ENCODE results near the gene ACTL9. TPM values are rescaled to one million over a fixed set of nuclear protein-coding genes. Genes with fewer than 3 reads are reported as not detected.
"Not testable (repeated sequence)": the region's sequence is repeated elsewhere in the genome, so short reads cannot be mapped to it uniquely, and the experiment has no call there.

ACTL9 gene
- total RNA-seq, 6 donors from 2014 or later: not detected

- Histone ChIP-seq H3K36me3 (no peaks in the 10 kb centered on the region), H3K27me3 (no peaks in the 10 kb centered on the region), H3K27ac (no peak overlapping the region), H3K4me1 (no peaks in the 10 kb centered on the region), H3K4me3 (no peak overlapping the region), H3K9me3 (no peaks in the 10 kb centered on the region)
- DNase-seq (no peak), ATAC-seq (ENCODE audit: low FRiP score in 2 of 2) (no peak)
- TF ChIP-seq POLR2A (IDR thresholded peaks at IDR 0.05) (no peak), POLR2AphosphoS5 (IDR thresholded peaks at IDR 0.05) (no peak), CTCF (IDR thresholded peaks at IDR 0.05) (no peak), EP300 (IDR thresholded peaks at IDR 0.05) (no peak)
- WGBS, 2 donors: 74% methylated on average over 3 of the region's 3 CpGs
Observed at GRCh38 chr19:8724276-8724675, 25.7 kb upstream of the ACTL9 start.

DNA sequence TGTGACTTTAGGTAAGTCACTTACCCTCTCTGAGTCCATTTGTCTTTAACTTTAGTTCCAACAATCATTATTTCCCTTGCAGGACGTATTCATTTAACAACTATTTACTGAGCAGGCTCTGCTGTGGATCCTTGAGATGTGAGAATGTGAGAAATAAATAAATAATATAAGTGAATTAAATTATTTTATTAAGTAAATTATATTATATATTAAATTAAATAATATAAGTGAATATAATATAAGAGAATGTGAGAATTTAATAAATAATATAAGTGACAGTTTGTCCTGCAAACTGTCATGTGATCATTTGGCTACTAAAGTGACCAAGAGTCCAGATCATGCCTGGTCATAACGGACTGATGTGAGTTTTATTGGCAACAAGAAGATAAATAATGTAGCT is 23.4 kb upstream of the ACTL9 start:
- Histone ChIP-seq H3K9me3 (no peaks in the 10 kb centered on the region), H3K27ac (no peak overlapping the region), H3K27me3 (no peaks in the 10 kb centered on the region), H3K4me3 (no peak overlapping the region), H3K4me1 (no peaks in the 10 kb centered on the region), H3K36me3 (no peaks in the 10 kb centered on the region)
- ATAC-seq (ENCODE audit: low FRiP score in 2 of 2) (no peak), DNase-seq (no peak)
- WGBS, 2 donors: 54 to 61% methylated on average over 2 of the region's 2 CpGs
- TF ChIP-seq POLR2A (IDR thresholded peaks at IDR 0.05): no peak
- no peak for TF ChIP-seq POLR2AphosphoS5 (IDR thresholded peaks at IDR 0.05)
- TF ChIP-seq CTCF (IDR thresholded peaks at IDR 0.05): no peak
- TF ChIP-seq EP300 (IDR thresholded peaks at IDR 0.05): no peak

DNA sequence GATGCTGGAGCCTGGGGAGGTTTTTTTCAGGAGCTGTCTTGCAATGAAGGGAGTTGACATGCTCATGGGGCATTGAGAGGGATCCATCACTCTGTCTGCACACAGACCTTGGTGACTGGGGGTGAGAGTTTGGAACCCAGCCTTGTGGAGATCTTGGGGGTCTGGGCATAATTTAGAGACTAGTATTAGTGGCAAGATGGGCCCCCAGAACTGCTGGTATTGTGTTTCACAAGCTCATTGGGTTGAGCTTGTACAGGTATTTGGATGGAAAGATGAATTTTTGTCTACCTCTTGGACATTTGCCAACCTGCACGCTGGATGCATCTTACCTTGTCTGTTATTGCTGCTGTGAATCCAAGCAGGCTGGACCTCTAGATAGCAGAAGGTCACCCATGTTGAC is 22.7 kb upstream of the ACTL9 start, which contains the start of gene OR2Z1:
OR2Z1 (plus strand) TSS at position 301 of the 400 bp plus-strand sequence. CDS start 9,395 bp downstream, outside the sequence.
- H3K4me3 ChIP-seq: no peak within 1 kb of the TSS
- ATAC-seq (ENCODE audit: low FRiP score in 2 of 2): no peak
- no peak within 1 kb of the TSS for H3K27ac ChIP-seq
- DNase-seq: no peak
- H3K36me3 ChIP-seq: no peaks in the 10 kb centered on the region
- no peaks in the 10 kb centered on the region for H3K9me3 ChIP-seq
- H3K27me3 ChIP-seq: no peaks in the 10 kb centered on the region
- TF ChIP-seq POLR2AphosphoS5 (IDR thresholded peaks at IDR 0.05) (no peak), EP300 (IDR thresholded peaks at IDR 0.05) (no peak), CTCF (IDR thresholded peaks at IDR 0.05) (no peak), POLR2A (IDR thresholded peaks at IDR 0.05) (no peak)
- 47 to 100% methylated on average over 1 of the region's 1 CpG for WGBS, 2 donors
- H3K4me1 ChIP-seq: no peaks in the 10 kb centered on the region

DNA sequence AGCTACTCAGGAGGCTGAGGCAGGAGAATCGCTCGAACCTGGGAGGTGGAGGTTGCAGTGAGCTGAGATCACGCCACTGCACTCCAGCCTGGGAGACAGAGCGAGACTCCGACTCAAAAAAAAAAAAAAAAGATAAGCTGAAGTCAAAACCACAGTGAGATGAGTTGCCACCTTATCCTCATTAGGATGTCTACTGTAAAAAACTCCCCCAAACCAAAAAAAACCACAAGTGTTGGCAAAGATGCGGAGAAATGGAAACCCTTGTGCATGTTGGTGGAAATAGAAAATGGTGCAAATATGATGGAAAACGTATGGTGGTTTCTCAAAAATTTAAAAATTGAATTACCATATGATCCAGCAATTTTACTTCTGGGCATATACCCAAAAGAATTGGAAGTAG is 11.7 kb upstream of the ACTL9 start:
- DNase-seq; ATAC-seq (ENCODE audit: low FRiP score in 2 of 2); H3K27me3 ChIP-seq; H3K36me3 ChIP-seq; H3K4me3 ChIP-seq; H3K4me1 ChIP-seq; H3K27ac ChIP-seq; H3K9me3 ChIP-seq: not testable (repeated sequence)
- 86 to 89% methylated on average over 7 of the region's 7 CpGs for WGBS, 2 donors

DNA sequence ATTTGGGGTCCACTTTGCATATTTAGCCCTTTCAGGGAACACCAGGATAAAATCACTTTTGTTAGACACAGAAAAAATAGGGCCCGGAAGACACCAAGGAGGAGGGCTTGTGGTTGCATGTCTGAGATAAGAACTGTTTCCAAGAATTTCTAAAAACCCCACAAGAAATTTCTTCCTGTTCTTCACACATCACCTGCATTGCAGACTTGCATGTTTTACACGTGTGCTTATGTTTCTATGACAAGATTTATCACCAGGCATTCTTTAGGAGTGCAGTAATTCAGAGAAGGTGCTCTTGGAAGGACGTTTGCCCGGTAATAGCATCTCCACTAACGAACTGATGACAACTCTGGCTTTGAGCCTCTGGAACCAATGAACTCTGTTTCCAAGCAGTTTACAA is 7.1 kb upstream of the ACTL9 start:
- Histone ChIP-seq H3K4me3 (no peak overlapping the region), H3K27me3 (no peaks in the 10 kb centered on the region), H3K27ac (no peak overlapping the region), H3K4me1 (no peaks in the 10 kb centered on the region), H3K36me3 (no peaks in the 10 kb centered on the region), H3K9me3 (no peaks in the 10 kb centered on the region)
- no peak for ATAC-seq (ENCODE audit: low FRiP score in 2 of 2)
- TF ChIP-seq CTCF (IDR thresholded peaks at IDR 0.05) (no peak), POLR2AphosphoS5 (IDR thresholded peaks at IDR 0.05) (no peak), EP300 (IDR thresholded peaks at IDR 0.05) (no peak), POLR2A (IDR thresholded peaks at IDR 0.05) (no peak)
- DNase-seq: no peak
- 35 to 43% methylated on average over 5 of the region's 5 CpGs for WGBS, 2 donors

DNA sequence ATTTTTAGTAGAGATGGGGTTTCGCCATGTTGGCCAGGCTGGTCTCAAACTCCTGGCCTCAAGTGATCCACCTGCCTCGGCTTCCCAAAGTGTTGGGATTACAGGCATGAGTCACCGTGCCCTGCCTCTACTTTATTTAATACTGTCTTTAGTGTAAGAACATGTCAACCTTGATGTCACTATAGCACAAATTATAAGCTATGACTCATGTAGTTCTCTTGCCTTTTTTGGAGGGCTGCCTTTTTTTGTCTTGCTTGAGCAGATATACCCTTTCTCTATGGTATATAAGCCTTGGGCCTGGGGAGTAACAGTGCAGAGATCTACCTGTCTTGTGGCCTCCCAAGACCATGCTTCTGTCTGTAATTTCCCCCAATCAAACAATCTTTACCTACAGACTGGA is 6.7 kb upstream of the ACTL9 start:
- not testable (repeated sequence) for H3K4me1 ChIP-seq; H3K36me3 ChIP-seq; H3K4me3 ChIP-seq; H3K9me3 ChIP-seq; ATAC-seq (ENCODE audit: low FRiP score in 2 of 2); H3K27ac ChIP-seq; DNase-seq; H3K27me3 ChIP-seq
- WGBS, 2 donors: 78 to 87% methylated on average over 3 of the region's 3 CpGs

All from upper lobe of left lung (tissue), 6 donors.